NK-92 treated with Interleukin-12 subunit alpha and Interleukin-12 subunit beta, amount 100 ng/mL, for 24 hours (cell line): ENCODE data around the gene FLT1.

ENCODE experiments used
- DNase-seq: peaks from one replicate; lab custom pipeline; 2025; lab: John Stamatoyannopoulos, UW

The FLT1 gene

GRCh38 chr13:28488376-28489005, 6.4 kb downstream of the FLT1 start:
- DNase-seq = no peak

DNA sequence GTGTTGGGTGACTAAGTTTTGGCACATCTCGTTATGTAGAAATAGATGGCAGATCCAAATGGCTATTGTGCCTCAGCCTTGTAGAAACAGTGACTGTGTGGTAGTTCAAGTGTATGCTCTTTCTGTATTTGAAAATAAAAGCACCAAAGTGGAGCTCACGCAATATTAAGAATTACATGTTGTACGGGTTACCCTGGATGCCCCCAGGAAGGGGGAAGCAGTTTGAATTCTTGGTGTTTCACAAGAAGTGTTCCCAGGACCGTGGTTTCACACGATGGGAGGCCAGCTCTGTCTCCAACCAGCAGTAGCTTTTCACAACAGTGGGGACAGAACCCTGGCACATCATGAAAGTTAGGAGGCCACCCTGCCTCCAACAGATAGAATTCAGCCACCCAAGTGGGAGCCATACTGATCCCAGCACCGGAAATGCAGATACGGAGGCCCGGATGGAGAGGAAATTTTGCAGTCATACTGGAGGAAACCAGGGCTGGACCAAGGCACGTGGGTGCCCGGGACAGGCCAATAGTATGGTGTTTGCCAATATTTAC, 8.9 kb downstream of the FLT1 start:
- no peak for DNase-seq

- no peak for DNase-seq
Observed at GRCh38 chr13:28485551-28485950, 9.4 kb downstream of the FLT1 start.

DNA sequence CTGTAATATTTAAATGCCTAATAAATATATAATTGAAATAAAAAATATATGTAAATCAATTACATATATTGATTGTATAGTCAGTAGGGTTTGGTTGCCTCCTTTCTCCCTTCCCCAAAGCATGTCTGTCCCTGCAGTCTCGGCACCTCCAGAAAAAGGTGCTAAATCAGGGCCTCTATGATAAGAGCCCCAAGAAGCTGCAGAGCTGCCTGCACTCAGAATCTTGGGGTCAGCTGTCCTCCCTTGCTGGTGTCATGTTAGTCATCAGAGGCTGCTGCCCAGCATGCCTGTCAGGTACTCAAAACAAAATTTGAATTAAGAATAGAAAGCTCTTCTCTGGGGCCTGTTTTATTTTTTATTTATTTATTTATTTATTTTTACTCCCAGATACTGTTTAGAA, 9.8 kb downstream of the FLT1 start:
- DNase-seq = no peak

DNA sequence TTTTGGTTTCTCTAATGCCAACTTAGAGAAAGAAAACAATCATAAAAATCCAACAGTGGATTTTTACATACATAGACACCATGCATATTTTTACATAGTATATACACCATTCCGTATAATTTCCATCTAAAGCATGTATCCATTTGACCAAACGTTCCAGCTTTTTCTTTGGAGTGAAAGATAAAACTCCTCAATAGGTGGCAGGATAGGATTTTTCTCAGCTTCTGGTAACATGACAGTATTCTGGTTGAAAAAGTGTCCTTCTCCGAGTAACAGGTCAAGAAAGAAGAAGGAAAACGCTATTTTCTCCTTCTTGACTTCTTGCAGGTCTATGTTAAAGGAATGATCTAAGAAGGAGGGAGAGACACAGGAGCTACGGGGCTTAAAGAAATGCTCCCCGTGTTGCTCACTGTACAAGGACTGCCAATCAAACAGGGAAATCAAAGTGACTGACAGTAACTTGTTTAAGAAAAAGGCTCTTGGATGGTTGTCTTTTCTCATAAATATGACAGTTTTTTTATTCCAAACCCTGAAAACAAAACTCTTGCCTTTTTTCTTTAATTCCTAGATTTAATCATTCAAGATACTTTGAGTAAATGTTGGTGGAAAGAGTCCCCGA, 11.5 kb downstream of the FLT1 start:
- no peak for DNase-seq

DNA sequence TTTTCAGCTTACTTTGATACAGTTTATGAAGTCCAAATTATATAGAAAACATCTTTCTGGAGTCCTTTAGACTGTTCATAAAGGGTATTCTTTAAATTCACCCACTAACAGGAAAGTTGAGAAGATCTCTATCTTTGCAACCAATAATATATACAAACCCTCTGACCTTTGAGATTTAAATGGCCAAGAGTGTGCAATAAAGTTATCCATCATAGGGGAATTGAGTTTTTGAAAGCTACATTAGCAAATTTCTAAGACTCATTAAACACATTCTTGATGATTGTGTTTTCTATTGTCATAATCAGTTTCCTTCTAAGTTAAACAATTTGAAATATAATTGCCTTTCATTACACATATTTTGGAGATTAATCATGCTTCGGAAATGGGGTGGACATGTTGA, 15.9 kb downstream of the FLT1 start:
- no peak for DNase-seq

- DNase-seq = no peak
Observed at GRCh38 chr13:28478127-28478526, 16.8 kb downstream of the FLT1 start.

GRCh38 chr13:28477709-28477973, 17.3 kb downstream of the FLT1 start:
- no peak for DNase-seq

GRCh38 chr13:28476919-28477708, 17.8 kb downstream of the FLT1 start:
- no peak for DNase-seq

DNA sequence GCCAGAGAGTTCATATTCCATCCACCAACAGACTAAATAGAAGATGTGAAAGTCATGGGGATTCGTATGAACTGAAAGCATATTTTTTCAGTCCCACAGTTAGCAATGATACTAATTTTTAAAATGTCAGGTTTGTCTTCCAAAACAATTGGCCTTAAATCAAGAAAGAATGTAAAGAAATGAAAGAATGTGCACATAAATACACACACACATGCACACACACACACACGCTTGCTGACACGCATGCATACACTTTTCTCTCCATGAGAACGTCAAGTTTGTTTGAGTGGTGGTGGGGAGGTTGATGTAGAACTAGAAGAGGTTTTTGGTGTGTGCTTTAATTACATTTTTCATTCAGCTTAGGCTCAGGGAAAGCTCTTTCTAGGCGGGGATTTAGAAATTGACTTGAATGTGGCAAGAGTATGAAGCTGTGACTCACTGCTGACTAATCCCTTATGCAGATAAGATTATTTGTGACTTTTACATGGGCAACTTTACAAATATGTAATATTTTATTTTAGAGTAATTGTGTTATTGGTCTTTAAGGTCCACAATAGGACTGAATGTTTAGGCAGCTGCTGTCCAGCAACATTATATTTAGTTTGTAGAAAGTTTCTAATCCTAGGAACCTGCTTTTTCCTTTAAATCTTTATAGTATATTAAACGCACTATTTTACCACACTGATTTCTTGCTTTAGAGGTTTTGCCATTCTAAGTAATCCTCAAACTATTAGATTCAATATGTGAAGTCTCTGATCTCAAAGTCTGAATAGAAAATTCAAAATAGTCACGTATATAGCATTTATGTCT, 18.8 kb downstream of the FLT1 start:
- DNase-seq = no peak

- peak; percentile 29 for DNase-seq
Observed at GRCh38 chr13:28474491-28475134, 20.3 kb downstream of the FLT1 start.

DNA sequence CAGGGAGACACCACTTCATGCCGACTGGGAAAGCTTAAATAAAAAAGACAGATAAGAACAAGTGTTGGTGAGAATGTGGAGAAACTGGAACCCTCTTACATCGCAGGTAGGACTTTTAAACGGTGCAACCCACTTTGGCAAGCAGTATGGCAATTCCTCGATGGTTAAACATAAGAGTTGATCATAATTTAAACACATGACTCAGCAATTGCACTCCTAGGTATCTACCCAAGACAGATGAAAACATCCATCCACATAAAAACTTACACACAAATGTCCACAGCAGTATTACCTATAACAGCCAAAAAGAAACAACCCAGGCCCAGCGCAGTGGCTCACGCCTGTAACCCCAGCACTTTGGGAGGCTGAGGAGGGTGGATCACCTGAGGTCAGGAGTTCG, 21.9 kb downstream of the FLT1 start:
- no peak for DNase-seq

GRCh38 chr13:28471421-28471820, 23.5 kb downstream of the FLT1 start:
- no peak for DNase-seq

DNA sequence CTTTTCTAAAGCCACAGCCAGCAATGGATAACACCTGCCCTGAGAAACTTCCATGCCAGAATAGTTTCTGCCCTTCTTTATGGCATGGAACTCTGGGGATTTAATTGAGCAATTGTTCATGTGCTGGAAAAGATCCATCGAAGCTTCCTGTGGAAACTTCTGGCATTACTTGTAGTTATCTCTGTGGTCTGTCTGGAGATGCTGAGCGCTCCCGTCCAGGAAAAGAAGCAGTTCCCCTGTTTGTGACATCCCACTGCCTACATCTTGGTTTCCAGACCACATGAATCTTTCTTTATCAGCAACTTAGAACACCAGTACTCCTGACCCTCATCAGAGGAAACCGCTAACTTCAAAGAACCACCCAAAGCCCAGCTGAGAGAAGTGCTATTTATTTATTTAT, 24.6 kb downstream of the FLT1 start:
- no peak for DNase-seq

DNA sequence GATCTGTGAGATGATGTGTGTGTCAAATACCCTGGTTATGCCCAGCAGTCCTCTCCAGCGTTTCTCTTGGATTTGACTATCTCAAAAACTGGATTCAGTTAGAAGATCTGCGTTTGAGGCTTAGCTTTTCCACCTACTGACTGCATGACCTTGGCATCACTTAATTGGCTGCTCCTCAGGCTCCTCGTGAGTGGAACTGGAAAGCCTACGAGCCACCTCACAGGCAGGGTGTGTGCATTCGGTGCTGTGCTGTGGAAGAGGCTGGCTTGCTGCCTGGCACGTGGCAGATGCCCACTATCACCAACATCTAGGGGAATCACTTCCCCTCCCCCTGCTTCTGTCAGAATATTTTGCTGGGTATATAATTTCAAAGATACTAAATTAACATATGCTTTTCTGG, 25.6 kb downstream of the FLT1 start:
- DNase-seq = no peak

- DNase-seq = no peak
Observed at GRCh38 chr13:28468023-28468915, 26.7 kb downstream of the FLT1 start.

GRCh38 chr13:28467034-28467433, 27.9 kb downstream of the FLT1 start:
- no peak for DNase-seq

DNA sequence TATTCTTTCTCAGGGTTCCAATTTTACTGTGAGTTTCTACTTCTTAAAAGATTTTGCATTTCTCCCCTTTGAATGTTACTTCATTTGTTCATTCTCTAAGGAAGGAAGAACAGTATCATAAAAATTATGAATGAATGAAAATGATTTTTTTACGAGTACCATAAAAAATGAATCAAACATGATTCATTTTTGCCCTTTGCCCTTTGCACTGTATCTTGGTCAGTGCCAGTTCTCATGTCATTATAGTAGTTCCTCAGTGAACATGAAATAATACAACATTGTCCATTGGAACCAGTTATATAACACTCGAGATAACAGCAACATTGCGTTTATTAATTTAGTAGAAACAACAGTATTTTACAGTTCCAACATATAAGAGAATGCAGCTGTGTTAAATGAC, 28.8 kb downstream of the FLT1 start:
- no peak for DNase-seq

DNA sequence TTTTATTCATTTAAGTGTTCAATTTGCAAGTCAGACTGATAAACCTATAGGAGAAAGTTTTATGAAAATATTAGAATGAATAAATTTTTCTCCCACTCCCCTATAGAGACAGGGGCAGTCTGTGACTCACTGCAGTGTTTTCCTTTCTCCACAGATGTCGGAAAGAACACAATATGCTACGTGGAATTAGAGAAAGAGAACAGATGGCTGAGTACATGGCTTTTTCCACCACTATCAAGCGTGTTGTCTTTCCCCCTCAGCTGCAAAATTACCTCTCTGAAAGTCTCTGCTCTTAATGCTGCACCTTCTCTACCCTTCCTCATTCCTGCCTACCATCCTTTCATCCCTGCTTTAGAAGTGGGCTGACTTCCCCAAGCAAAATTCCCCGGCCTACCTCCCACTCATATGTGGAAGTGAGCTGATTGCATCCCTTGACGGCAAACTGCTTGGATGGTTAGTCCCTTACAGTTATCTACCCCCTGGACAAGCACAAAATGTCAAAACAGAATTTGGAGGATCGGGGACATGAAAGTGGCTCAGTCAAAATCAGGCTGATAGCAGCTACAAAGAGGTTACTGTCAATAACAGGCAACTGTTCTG, 30.0 kb downstream of the FLT1 start:
- DNase-seq = no peak

DNA sequence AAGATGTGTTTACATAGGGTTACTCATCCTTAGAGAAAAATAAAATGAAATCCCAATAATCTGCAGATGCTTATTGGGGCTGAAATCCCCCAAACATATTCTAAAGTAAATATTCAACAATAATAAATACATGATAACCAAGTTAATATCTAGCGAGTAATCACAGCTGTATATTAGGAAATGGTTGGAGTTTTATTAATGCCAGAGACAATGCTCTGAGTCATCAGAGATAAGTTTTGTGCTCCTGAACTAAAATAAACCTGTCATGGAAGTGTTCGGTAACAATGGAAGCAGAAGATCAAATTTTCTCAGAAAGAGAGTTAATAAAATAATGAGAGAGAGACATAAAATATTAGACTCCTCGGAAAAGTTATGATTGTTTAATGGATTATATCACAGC, 31.4 kb downstream of the FLT1 start:
- DNase-seq = no peak

DNA sequence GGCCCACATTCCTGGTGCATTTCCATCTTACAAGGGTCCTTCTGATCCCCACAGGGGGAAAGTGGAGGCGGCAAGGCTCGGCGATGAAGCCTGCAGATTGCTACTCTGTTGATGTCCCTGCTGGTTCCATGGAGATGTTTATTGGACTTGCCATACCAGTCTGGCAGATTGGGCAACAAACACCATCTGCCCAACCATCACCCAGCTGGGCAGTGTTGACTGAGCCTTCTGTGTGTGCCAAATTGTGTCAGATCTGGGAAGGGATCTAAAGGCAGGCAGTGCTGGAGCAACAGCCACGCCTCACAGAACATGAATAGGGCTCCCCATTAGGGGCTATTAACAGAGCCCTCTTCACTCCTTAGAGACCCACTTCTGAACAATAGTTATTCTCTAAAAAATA, 35.0 kb downstream of the FLT1 start:
- DNase-seq = no peak
